IMR-90 (cell line): Measurements from ENCODE around the gene MX1. TPM values are rescaled to one million over a fixed set of nuclear protein-coding genes. Genes with fewer than 3 reads are reported as not detected.

Experiments
- ATAC-seq: fragments of 200-7000 bp; cut with Tn5 transposase; 2 replicates; pipeline ENCODE4 v1.9.1; 2020; ENCODE audit warnings: low read depth, mild to moderate bottlenecking, moderate library complexity
- BruUV-seq: library from RNA; stranded (reverse); fragments of 400-500 nt; replicated peaks from 2 replicates; lab custom pipeline; 2021; lab: Mats Ljungman, UMichigan
- CTCF ChIA-PET: fragments of 300-600 bp; formaldehyde crosslinking; extraction: SDS; loops from one replicate; lab custom pipeline; 2021; ENCODE audit warnings: antibody characterized with exemption; lab: Yijun Ruan, JAX
- POLR2A ChIA-PET: fragments of 300-600 bp; sonication (Branson Sonifier 250); formaldehyde crosslinking; loops from one replicate; lab custom pipeline; 2022; ENCODE audit warnings: antibody characterized with exemption; ENCODE audit not compliant: unreplicated experiment; lab: Charles Lee
- DNase-seq: peaks from one replicate; pipeline ENCODE4 v3.0.0; 2013
- H2AFZ ChIP-seq: replicated peaks from 2 replicates; pipeline ENCODE3; 2013; ENCODE audit warnings: low read length, mild to moderate bottlenecking; ENCODE audit not compliant: poor library complexity
- H2AK5ac ChIP-seq: 2 replicates; pipeline ENCODE4 v1.6.1; 2013; ENCODE audit warnings: low read depth, low read length, inconsistent platforms
- H2AK9ac ChIP-seq: replicated peaks from 2 replicates; pipeline ENCODE3; 2013; ENCODE audit warnings: mild to moderate bottlenecking, low read depth, low read length, moderate library complexity; ENCODE audit not compliant: poor library complexity
- H2BK120ac ChIP-seq: 2 replicates; pipeline ENCODE4 v1.6.1; 2013; ENCODE audit warnings: low read depth, low read length, inconsistent platforms
- H2BK15ac ChIP-seq: 3 replicates; pipeline ENCODE4 v1.6.1; 2013; ENCODE audit warnings: low read depth, low read length, inconsistent platforms
- H2BK20ac ChIP-seq: 2 replicates; pipeline ENCODE4 v1.6.1; 2013; ENCODE audit warnings: low read depth, mild to moderate bottlenecking, inconsistent platforms, low read length, moderate library complexity
- H2BK5ac ChIP-seq: 2 replicates; pipeline ENCODE4 v1.6.1; 2013; ENCODE audit warnings: mild to moderate bottlenecking, low read depth, low read length, inconsistent platforms; ENCODE audit not compliant: poor library complexity, severe bottlenecking
- H3K14ac ChIP-seq: replicated peaks from 2 replicates; pipeline ENCODE4 v1.6.1; 2013; ENCODE audit warnings: low read depth, low read length, inconsistent platforms
- H3K18ac ChIP-seq: 2 replicates; pipeline ENCODE4 v1.6.1; 2013; ENCODE audit warnings: low read depth, low read length, control low read depth
- H3K23ac ChIP-seq: 2 replicates; pipeline ENCODE4 v1.6.1; 2013; ENCODE audit warnings: low read depth, low read length, inconsistent platforms
- H3K27ac ChIP-seq: 2 replicates; pipeline ENCODE4 v1.5.1; 2013; ENCODE audit warnings: mild to moderate bottlenecking, control low read depth, low read length; ENCODE audit not compliant: insufficient read depth
- H3K27me3 ChIP-seq: 2 replicates; pipeline ENCODE4 v1.6.1; 2013; ENCODE audit warnings: low read length; ENCODE audit not compliant: control insufficient read depth, insufficient read depth
- H3K36me3 ChIP-seq: 2 replicates; pipeline ENCODE4 v1.6.1; 2013; ENCODE audit warnings: low read length, mixed read lengths; ENCODE audit not compliant: control insufficient read depth, insufficient read depth
- H3K4ac ChIP-seq: 2 replicates; pipeline ENCODE4 v1.6.1; 2013; ENCODE audit warnings: low read depth, low read length, inconsistent platforms
- H3K4me1 ChIP-seq: 2 replicates; pipeline ENCODE4 v1.6.1; 2013; ENCODE audit warnings: low read length, mixed read lengths; ENCODE audit not compliant: control insufficient read depth, insufficient read depth
- H3K4me2 ChIP-seq: 2 replicates; pipeline ENCODE4 v1.6.1; 2013; ENCODE audit warnings: low read depth, mild to moderate bottlenecking, control low read depth, low read length, moderate library complexity
- H3K4me3 ChIP-seq: 2 replicates; pipeline ENCODE4 v1.5.1; 2013; ENCODE audit warnings: low read depth, mild to moderate bottlenecking, control low read depth, low read length, moderate library complexity; ENCODE audit not compliant: insufficient read depth
- H3K56ac ChIP-seq: 2 replicates; pipeline ENCODE4 v1.6.1; 2013; ENCODE audit warnings: low read length, inconsistent platforms; ENCODE audit not compliant: insufficient read depth; ENCODE audit errors: extremely low read depth
- H3K79me1 ChIP-seq, 2 experiments: 2 replicates each; pipeline ENCODE4 v1.6.1; 2013; ENCODE audit warnings: low read length in 2 of 2, inconsistent platforms in 1 of 2, low read depth in 1 of 2
- H3K9ac ChIP-seq: 2 replicates; pipeline ENCODE4 v1.6.1; 2013; ENCODE audit warnings: low read depth, low read length, control low read depth
- H3K9me1 ChIP-seq: 2 replicates; pipeline ENCODE4 v1.6.1; 2013; ENCODE audit warnings: low read length, inconsistent platforms; ENCODE audit not compliant: insufficient read depth
- H3K9me3 ChIP-seq: 2 replicates; pipeline ENCODE4 v1.6.1; 2013; ENCODE audit warnings: low read length; ENCODE audit not compliant: control insufficient read depth, insufficient read depth
- H4K20me1 ChIP-seq: 2 replicates; pipeline ENCODE4 v1.6.1; 2013; ENCODE audit warnings: low read length, inconsistent platforms; ENCODE audit not compliant: insufficient read depth
- H4K5ac ChIP-seq: 2 replicates; pipeline ENCODE4 v1.6.1; 2013; ENCODE audit warnings: mild to moderate bottlenecking, low read depth, low read length, control low read depth
- H4K8ac ChIP-seq, 2 experiments: 2 replicates each; pipeline ENCODE4 v1.6.1; 2013; ENCODE audit warnings: low read depth in 2 of 2, low read length in 2 of 2, control low read depth in 1 of 2, inconsistent platforms in 1 of 2
- H4K91ac ChIP-seq: 2 replicates; pipeline ENCODE4 v1.6.1; 2013; ENCODE audit warnings: low read depth, low read length, inconsistent platforms; ENCODE audit not compliant: insufficient read depth
- BHLHE40 ChIP-seq: fragments of 150-350 bp; IDR thresholded peaks from 2 replicates; pipeline ENCODE4 v1.6.1; 2016; ENCODE audit warnings: mild to moderate bottlenecking, low read depth, low read length
- CEBPB ChIP-seq: IDR thresholded peaks from 2 replicates; pipeline ENCODE4 v1.6.1; 2012; ENCODE audit warnings: low read depth, low read length, improper control_type of control experiment
- CHD1 ChIP-seq: IDR thresholded peaks from 2 replicates; pipeline ENCODE4 v1.6.1; 2012; ENCODE audit warnings: low read depth, low read length, improper control_type of control experiment
- FOS ChIP-seq: fragments of 150-350 bp; IDR thresholded peaks from 2 replicates; pipeline ENCODE4 v1.6.1; 2016; ENCODE audit warnings: low read depth, low read length
- MAFK ChIP-seq: IDR thresholded peaks from 2 replicates; pipeline ENCODE4 v1.6.1; 2012; ENCODE audit warnings: low read depth, low read length, improper control_type of control experiment
- MAZ ChIP-seq: IDR thresholded peaks from 2 replicates; pipeline ENCODE4 v1.6.1; 2012; ENCODE audit warnings: low read depth, mild to moderate bottlenecking, low read length, improper control_type of control experiment, moderate library complexity, borderline replicate concordance
- MXI1 ChIP-seq: IDR thresholded peaks from 2 replicates; pipeline ENCODE4 v1.6.1; 2012; ENCODE audit warnings: low read depth, mild to moderate bottlenecking, low read length, moderate library complexity, borderline replicate concordance
- NFE2L2 ChIP-seq: fragments of 150-350 bp; IDR thresholded peaks from 2 replicates; pipeline ENCODE4 v1.6.1; 2016; ENCODE audit warnings: low read depth, mild to moderate bottlenecking, low read length
- POLR2A ChIP-seq: IDR thresholded peaks from 2 replicates; pipeline ENCODE4 v1.6.1; 2012; ENCODE audit warnings: mild to moderate bottlenecking, low read depth, low read length
- RAD21 ChIP-seq: IDR thresholded peaks from 2 replicates; pipeline ENCODE4 v1.6.1; 2012; ENCODE audit warnings: low read length, improper control_type of control experiment
- RCOR1 ChIP-seq: IDR thresholded peaks from 2 replicates; pipeline ENCODE4 v1.6.1; 2012; ENCODE audit warnings: mild to moderate bottlenecking, low read length, improper control_type of control experiment; ENCODE audit not compliant: insufficient replicate concordance
- RFX5 ChIP-seq: IDR thresholded peaks from 2 replicates; pipeline ENCODE4 v1.8.0; 2012; ENCODE audit warnings: low read depth, mild to moderate bottlenecking, low read length, moderate library complexity
- SMC3 ChIP-seq: fragments of 150-350 bp; IDR thresholded peaks from 2 replicates; pipeline ENCODE4 v1.6.1; 2016; ENCODE audit warnings: low read depth, mild to moderate bottlenecking, antibody characterized with exemption, low read length, moderate library complexity
- WGBS, 2 experiments: methylation state at CpG; one replicate each; pipeline versions ENCODE4 v1.1.5 to v1.1.7; 2013; ENCODE audit warnings: missing lambda C conversion rate in 2 of 2; ENCODE audit not compliant: insufficient read length in 1 of 2; ENCODE audit errors: extremely low coverage in 2 of 2; 5-methylcytosine and 5-hydroxymethylcytosine counted together
- dilution Hi-C: fragments of 300-500 bp; cut with HindIII; formaldehyde crosslinking; loops from one replicate; pipeline ENCODE4 v1.14.3; 2018; ENCODE audit warnings: low sequenced_read_pairs; ENCODE audit not compliant: unreplicated experiment
- in situ Hi-C: fragments of 300-500 bp; cut with MboI; formaldehyde crosslinking; loops from 3 replicates; pipeline ENCODE4 v1.14.3; 2019; ENCODE audit warnings: low sequenced_read_pairs, inconsistent platforms, mixed read lengths
- intact Hi-C: fragments of 100-400 bp; cut with micrococcal nuclease; formaldehyde crosslinking; loops from 2 replicates; pipeline ENCODE4 v1.10.0; 2022
- polyA plus RNA-seq, 3 experiments: library from polyadenylated mRNA; depleted of rRNA; stranded (reverse); fragments of >200 nt; gene quantifications; 2 replicates each; pipeline ENCODE4 v1.2.3, GENCODE V29; 2012; ENCODE audit warnings: low replicate concordance in 1 of 3
- total RNA-seq: library from RNA; depleted of rRNA; stranded (reverse); fragments of >200 nt; gene quantifications from 2 replicates; pipeline ENCODE4 v1.2.3, GENCODE V29; 2012
- TF ChIP-seq, protein P1 (sequence below): fragments of 150-350 bp; IDR thresholded peaks from 2 replicates; pipeline ENCODE4 v1.6.1; 2016; ENCODE audit warnings: low read depth, mild to moderate bottlenecking, low read length, moderate library complexity, borderline replicate concordance
- TF ChIP-seq, protein P2 (sequence below): fragments of 150-350 bp; IDR thresholded peaks from 2 replicates; pipeline ENCODE4 v1.6.1; 2017; ENCODE audit warnings: mild to moderate bottlenecking, antibody characterized with exemption, low read length, low read depth
- TF ChIP-seq, protein P3 (sequence below): conservative IDR thresholded peaks from 2 replicates; pipeline ENCODE4 v1.5.1; 2012; ENCODE audit warnings: mild to moderate bottlenecking, low read depth, low read length, improper control_type of control experiment

Gene MX1
- total and polyA plus RNA-seq, 2 of the 4 experiments (the other 2 are of a cell fraction): 1.0 to 2.5 TPM

DNA sequence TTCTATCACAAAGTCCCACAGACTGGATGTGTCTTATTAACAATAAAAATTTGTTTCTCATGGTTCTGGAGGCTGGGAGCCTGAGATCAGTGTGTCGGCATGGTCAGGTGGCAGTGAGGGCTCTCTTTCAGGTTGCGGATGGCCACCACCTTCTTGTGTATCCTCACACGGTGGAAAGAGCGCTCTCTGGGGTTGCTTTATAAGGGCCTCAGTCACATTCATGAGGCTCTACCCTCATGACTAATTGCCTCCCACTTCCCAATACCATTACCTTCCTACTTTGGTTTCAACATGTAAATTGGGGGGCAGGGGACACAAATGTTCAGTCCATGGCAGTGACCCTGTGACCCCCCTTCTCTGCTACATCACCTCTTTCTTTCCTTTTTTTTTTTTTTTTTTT lies 20.7 kb upstream of the MX1 start:
- TF ChIP-seq, protein P1, sequence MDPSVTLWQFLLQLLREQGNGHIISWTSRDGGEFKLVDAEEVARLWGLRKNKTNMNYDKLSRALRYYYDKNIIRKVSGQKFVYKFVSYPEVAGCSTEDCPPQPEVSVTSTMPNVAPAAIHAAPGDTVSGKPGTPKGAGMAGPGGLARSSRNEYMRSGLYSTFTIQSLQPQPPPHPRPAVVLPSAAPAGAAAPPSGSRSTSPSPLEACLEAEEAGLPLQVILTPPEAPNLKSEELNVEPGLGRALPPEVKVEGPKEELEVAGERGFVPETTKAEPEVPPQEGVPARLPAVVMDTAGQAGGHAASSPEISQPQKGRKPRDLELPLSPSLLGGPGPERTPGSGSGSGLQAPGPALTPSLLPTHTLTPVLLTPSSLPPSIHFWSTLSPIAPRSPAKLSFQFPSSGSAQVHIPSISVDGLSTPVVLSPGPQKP: no peak
- TF ChIP-seq RCOR1 (no peak), BHLHE40 (no peak), RFX5 (no peak), MAFK (no peak), SMC3 (no peak), NFE2L2 (no peak), CEBPB (no peak), MAZ (no peak), FOS (no peak), RAD21 (no peak), MXI1 (no peak), POLR2A (no peak), CHD1 (no peak)
- TF ChIP-seq, protein P2, sequence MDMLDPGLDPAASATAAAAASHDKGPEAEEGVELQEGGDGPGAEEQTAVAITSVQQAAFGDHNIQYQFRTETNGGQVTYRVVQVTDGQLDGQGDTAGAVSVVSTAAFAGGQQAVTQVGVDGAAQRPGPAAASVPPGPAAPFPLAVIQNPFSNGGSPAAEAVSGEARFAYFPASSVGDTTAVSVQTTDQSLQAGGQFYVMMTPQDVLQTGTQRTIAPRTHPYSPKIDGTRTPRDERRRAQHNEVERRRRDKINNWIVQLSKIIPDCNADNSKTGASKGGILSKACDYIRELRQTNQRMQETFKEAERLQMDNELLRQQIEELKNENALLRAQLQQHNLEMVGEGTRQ: no peak
- TF ChIP-seq, protein P3, sequence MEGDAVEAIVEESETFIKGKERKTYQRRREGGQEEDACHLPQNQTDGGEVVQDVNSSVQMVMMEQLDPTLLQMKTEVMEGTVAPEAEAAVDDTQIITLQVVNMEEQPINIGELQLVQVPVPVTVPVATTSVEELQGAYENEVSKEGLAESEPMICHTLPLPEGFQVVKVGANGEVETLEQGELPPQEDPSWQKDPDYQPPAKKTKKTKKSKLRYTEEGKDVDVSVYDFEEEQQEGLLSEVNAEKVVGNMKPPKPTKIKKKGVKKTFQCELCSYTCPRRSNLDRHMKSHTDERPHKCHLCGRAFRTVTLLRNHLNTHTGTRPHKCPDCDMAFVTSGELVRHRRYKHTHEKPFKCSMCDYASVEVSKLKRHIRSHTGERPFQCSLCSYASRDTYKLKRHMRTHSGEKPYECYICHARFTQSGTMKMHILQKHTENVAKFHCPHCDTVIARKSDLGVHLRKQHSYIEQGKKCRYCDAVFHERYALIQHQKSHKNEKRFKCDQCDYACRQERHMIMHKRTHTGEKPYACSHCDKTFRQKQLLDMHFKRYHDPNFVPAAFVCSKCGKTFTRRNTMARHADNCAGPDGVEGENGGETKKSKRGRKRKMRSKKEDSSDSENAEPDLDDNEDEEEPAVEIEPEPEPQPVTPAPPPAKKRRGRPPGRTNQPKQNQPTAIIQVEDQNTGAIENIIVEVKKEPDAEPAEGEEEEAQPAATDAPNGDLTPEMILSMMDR: no peak
- no peak overlapping the region for H3K9ac ChIP-seq
- no peak overlapping the region for H3K4me3 ChIP-seq
- no peak overlapping the region for H2BK5ac ChIP-seq
- H3K36me3 ChIP-seq: no peaks in the 10 kb centered on the region
- no peak overlapping the region for H2AK9ac ChIP-seq
- H3K14ac ChIP-seq: no peak overlapping the region
- H3K4me1 ChIP-seq: no peaks in the 10 kb centered on the region
- ATAC-seq (no peak), DNase-seq (no peak)
- no peak overlapping the region for H4K91ac ChIP-seq
- H3K79me1 ChIP-seq: no peaks in the 10 kb centered on the region
- no peak overlapping the region for H3K27ac ChIP-seq
- H4K5ac ChIP-seq: no peak overlapping the region
- WGBS, 2 experiments: no CpG with 5 or more reads among the region's 4 CpGs
- no peak overlapping the region for H3K4ac ChIP-seq
- intact Hi-C loops: no loop called here
- no peak overlapping the region for H3K23ac ChIP-seq
- no peak overlapping the region for H4K8ac ChIP-seq
- no peaks in the 10 kb centered on the region for H3K9me1 ChIP-seq
- peaks cover 1% of the 10 kb centered on the region for H3K27me3 ChIP-seq
- no peaks in the 10 kb centered on the region for H4K20me1 ChIP-seq
- ChIA-PET CTCF (no interaction called here), POLR2A (interaction anchor here (0.7 kb wide), 1 partner anchor 33 kb away, joined by 12 read pairs; no protein-coding TSS in a partner anchor)
- in situ Hi-C loops: loop anchor here (10.0 kb wide), 1 partner anchor 109 kb away; no protein-coding TSS in a partner anchor
- no peak overlapping the region for H2BK15ac ChIP-seq
- BruUV-seq: no TSS peak
- no peak overlapping the region for H3K56ac ChIP-seq
- H3K18ac ChIP-seq: no peak overlapping the region
- no peak overlapping the region for H2AK5ac ChIP-seq
- no peak overlapping the region for H2AFZ ChIP-seq
- H2BK120ac ChIP-seq: no peak overlapping the region
- dilution Hi-C loops: no loop called here
- H3K4me2 ChIP-seq: no peak overlapping the region
- no peaks in the 10 kb centered on the region for H3K9me3 ChIP-seq
- H2BK20ac ChIP-seq: no peak overlapping the region
